Endothelial cell of umbilical vein (primary cell): ENCODE measurements around the gene ABCA10. TPM values are rescaled to one million over a fixed set of nuclear protein-coding genes. Genes with fewer than 3 reads are reported as not detected.

Experiments
- BruUV-seq: library from RNA; stranded (reverse); fragments of 400-500 nt; replicated peaks from 2 replicates; lab custom pipeline; 2021; lab: Mats Ljungman, UMichigan
- CTCF ChIA-PET: fragments of 300-600, 350-600 bp; sonication (Branson Sonifier 250); formaldehyde crosslinking; loops from one replicate; lab custom pipeline; 2021; ENCODE audit warnings: antibody characterized with exemption, inconsistent platforms; lab: Charles Lee
- POLR2A ChIA-PET: fragments of 300-600, 350-600 bp; sonication (Branson Sonifier 250); formaldehyde crosslinking; loops from one replicate; lab custom pipeline; 2021; ENCODE audit warnings: antibody characterized with exemption, inconsistent platforms; lab: Charles Lee
- DNase-seq: peaks from one replicate; pipeline ENCODE4 v3.0.0-alpha.2; 2011; ENCODE audit warnings: low read depth, low spot score
- FAIRE-seq: peaks from 2 replicates; lab custom pipeline; 2011; peaks lifted over from hg19 to GRCh38; lab: Jason Lieb, UNC
- H2AFZ ChIP-seq: 2 replicates; pipeline ENCODE4 v1.6.0; 2012; ENCODE audit warnings: low read depth, low read length, control low read depth, inconsistent platforms
- H3K27ac ChIP-seq: 2 replicates; pipeline ENCODE4 v1.5.1; 2011; ENCODE audit warnings: low read depth, mild to moderate bottlenecking, control low read depth, low read length, moderate library complexity; ENCODE audit not compliant: insufficient read depth
- H3K27me3 ChIP-seq, 2 experiments: 2 replicates each; pipeline versions ENCODE4 v1.6.0 to v1.6.1; 2011; ENCODE audit warnings: low read length in 2 of 2, mixed read lengths in 1 of 2; ENCODE audit not compliant: control insufficient read depth in 2 of 2, insufficient read depth in 2 of 2
- H3K36me3 ChIP-seq, 2 experiments: 2 replicates in 1 of 2; 3 replicates in 1 of 2; pipeline ENCODE4 v1.5.1; 2011; ENCODE audit warnings: low read length in 2 of 2, mild to moderate bottlenecking in 1 of 2, moderate library complexity in 1 of 2; ENCODE audit not compliant: control insufficient read depth in 2 of 2, insufficient read depth in 2 of 2; ENCODE audit errors: extremely low read depth in 1 of 2
- H3K4me1 ChIP-seq: 3 replicates; pipeline ENCODE4 v1.5.1; 2011; ENCODE audit warnings: mild to moderate bottlenecking, low read length; ENCODE audit not compliant: control insufficient read depth, insufficient read depth; ENCODE audit errors: extremely low read depth
- H3K4me2 ChIP-seq: 2 replicates; pipeline ENCODE4 v1.6.1; 2011; ENCODE audit warnings: low read length, control low read depth, mixed read lengths; ENCODE audit not compliant: insufficient read depth
- H3K4me3 ChIP-seq, 3 experiments: fragments of 200-600 bp in 1 of 3; sonication (generic), shearing (Covaris generic) in 1 of 3; replicated peaks in 1 of 3; 2 replicates each; pipeline ENCODE4 v1.5.1; 2011 to 2016; ENCODE audit warnings: control low read depth in 3 of 3, low read length in 3 of 3, mild to moderate bottlenecking in 2 of 3, inconsistent platforms in 1 of 3, low read depth in 1 of 3, moderate library complexity in 1 of 3; ENCODE audit not compliant: insufficient read depth in 1 of 3
- H3K79me2 ChIP-seq: 2 replicates; pipeline ENCODE4 v1.6.0; 2012; ENCODE audit warnings: low read length, inconsistent platforms; ENCODE audit not compliant: control insufficient read depth, insufficient read depth
- H3K9ac ChIP-seq: replicated peaks from 2 replicates; pipeline ENCODE3; 2011; ENCODE audit warnings: low read length, control low read depth; ENCODE audit not compliant: insufficient read depth; ENCODE audit errors: extremely low read depth
- H3K9me1 ChIP-seq: replicated peaks from 3 replicates; pipeline ENCODE4 v1.6.0; 2011; ENCODE audit warnings: mild to moderate bottlenecking, low read length; ENCODE audit not compliant: control insufficient read depth, insufficient read depth; ENCODE audit errors: extremely low read depth
- H3K9me3 ChIP-seq: replicated peaks from 2 replicates; pipeline ENCODE4 v1.5.1; 2012; ENCODE audit warnings: low read length, inconsistent platforms; ENCODE audit not compliant: control insufficient read depth, insufficient read depth
- H4K20me1 ChIP-seq: replicated peaks from 2 replicates; pipeline ENCODE3; 2011; ENCODE audit warnings: mild to moderate bottlenecking, low read length; ENCODE audit not compliant: control insufficient read depth, insufficient read depth; ENCODE audit errors: extremely low read depth
- FOS ChIP-seq: IDR thresholded peaks from 2 replicates; pipeline ENCODE4 v1.6.1; 2011; ENCODE audit warnings: mild to moderate bottlenecking, low read length, moderate library complexity, borderline replicate concordance; ENCODE audit not compliant: insufficient read depth
- GATA2 ChIP-seq: IDR thresholded peaks from 2 replicates; pipeline ENCODE4 v1.7.0; 2011; ENCODE audit warnings: low read depth, mild to moderate bottlenecking, moderate library complexity, mixed read lengths, low read length; ENCODE audit not compliant: insufficient read length, insufficient read depth
- MYC ChIP-seq: IDR thresholded peaks from one replicate; pipeline ENCODE4 v1.6.1; 2011; ENCODE audit warnings: mild to moderate bottlenecking, low read depth, low read length
- dilution Hi-C: fragments of 300-500 bp; cut with MboI; formaldehyde crosslinking; loops from one replicate; pipeline ENCODE4 v1.15.0; 2019; ENCODE audit warnings: low sequenced_read_pairs; ENCODE audit not compliant: extremely low pct_ligation_motif_present
- intact Hi-C: fragments of 100-400 bp; cut with micrococcal nuclease; formaldehyde crosslinking; loops from one replicate; pipeline ENCODE4 v1.10.0; 2022
- microRNA-seq: library from miRNA; unstranded; fragments of <30 nt; microRNA quantifications from one replicate; pipeline ENCODE4 v1.2.0, GENCODE V29; 2021; ENCODE audit warnings: borderline number of aligned reads, borderline replicate concordance
- polyA plus RNA-seq, 4 experiments: library from polyadenylated mRNA; depleted of rRNA in 3 of 4; stranded (reverse) in 3 of 4; unstranded in 1 of 4; fragments of >200 nt; gene quantifications; 2 replicates each; pipeline versions ENCODE4 v1.2.1 to v1.2.3, GENCODE V29; 2011 to 2012; ENCODE audit warnings: missing spikeins in 1 of 4
- small RNA-seq: library from RNA; depleted of rRNA; stranded (forward); fragments of <200 nt; gene quantifications from one replicate; pipeline ENCODE3, GENCODE V24; 2012; ENCODE audit warnings: low replicate concordance, low read depth; ENCODE audit not compliant: insufficient read depth, insufficient read length
- total RNA-seq: library from RNA; stranded (reverse); gene quantifications from 2 replicates; pipeline ENCODE4 v1.2.3, GENCODE V29; 2021
- TF ChIP-seq, protein P1 (sequence below): IDR thresholded peaks from 2 replicates; pipeline ENCODE4 v1.6.1; 2011; ENCODE audit not compliant: insufficient read depth, insufficient read length

Gene ABCA10
- total and polyA plus RNA-seq, 2 donors (not counting 3 experiments of a cell fraction or from before 2014, with no cell fraction given), result 0.22 to 2.1 TPM

DNA sequence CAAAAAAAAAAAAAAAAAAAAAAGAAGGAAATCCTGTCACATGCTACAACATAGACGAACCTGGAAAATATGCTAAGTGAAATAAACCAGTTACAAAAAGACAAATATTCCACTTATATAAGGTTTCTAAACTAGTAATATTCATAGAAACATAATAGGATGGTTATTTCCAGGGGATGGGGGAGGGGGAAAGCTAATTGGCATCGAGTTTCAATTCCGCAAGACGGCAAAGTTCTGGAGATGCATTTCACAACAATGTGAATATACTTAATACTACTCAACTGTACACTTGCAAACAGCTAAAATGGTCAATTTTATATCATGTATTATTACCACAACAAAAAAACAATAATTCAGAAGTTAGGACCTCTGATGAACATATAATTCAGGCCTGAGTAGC, 130.0 kb downstream of the ABCA10 start:
- ChIA-PET CTCF (interaction anchor here (1.4 to 1.6 kb wide), 2 partner anchors 12 to 14 kb away, joined by 3 to 4 read pairs; no protein-coding TSS in a partner anchor), POLR2A (no interaction called here)
- intact Hi-C loops (no loop called here), dilution Hi-C loops (no loop called here)
- no peaks in the 10 kb centered on the region for H4K20me1 ChIP-seq
- H3K9me3 ChIP-seq, result no peaks in the 10 kb centered on the region
- H2AFZ ChIP-seq, result no peak overlapping the region
- no peaks in the 10 kb centered on the region for H3K79me2 ChIP-seq
- H3K27ac ChIP-seq, result no peak overlapping the region
- DNase-seq (no peak), FAIRE-seq (no peak)
- H3K27me3 ChIP-seq, result no peaks in the 10 kb centered on the region
- BruUV-seq, result no TSS peak
- no peak overlapping the region for H3K4me2 ChIP-seq
- peaks cover 0 to 8% of the 10 kb centered on the region in 2 experiments for H3K36me3 ChIP-seq
- H3K4me3 ChIP-seq, result no peak overlapping the region
- no peaks in the 10 kb centered on the region for H3K4me1 ChIP-seq
- H3K9ac ChIP-seq, result no peak overlapping the region
- TF ChIP-seq MYC (no peak), GATA2 (no peak), FOS (no peak)
- TF ChIP-seq, protein P1, sequence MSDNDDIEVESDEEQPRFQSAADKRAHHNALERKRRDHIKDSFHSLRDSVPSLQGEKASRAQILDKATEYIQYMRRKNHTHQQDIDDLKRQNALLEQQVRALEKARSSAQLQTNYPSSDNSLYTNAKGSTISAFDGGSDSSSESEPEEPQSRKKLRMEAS, result no peak
- H3K9me1 ChIP-seq, result no peaks in the 10 kb centered on the region

Small RNAs within 50 kb of the gene (microRNA-seq; reads per million reads assigned to microRNA genes)
- gene MIR4524A (not detected), gene MIR4524B (not detected)

Small RNAs within 50 kb of the gene (small RNA-seq; reads per million reads assigned to genes)
- gene MIR4524B, result not detected

Other genes starting within 250 kb of the ABCA10 start
- 2.0 and 2.7 TPM in 2 replicates for gene ABCA9, start 167.9 kb downstream of the ABCA10 start, total RNA-seq
- gene ABCA9, start 167.9 kb downstream of the ABCA10 start, polyA plus RNA-seq, result 1.9 and 7.7 TPM in 2 replicates
- gene ABCA6, start 86.9 kb downstream of the ABCA10 start, total RNA-seq, result 16.8 and 30.5 TPM in 2 replicates
- gene ABCA6, start 86.9 kb downstream of the ABCA10 start, polyA plus RNA-seq, result 8.2 and 11.3 TPM in 2 replicates
- gene ABCA5, start 98.3 kb upstream of the ABCA10 start, total RNA-seq, result 23.2 and 25.4 TPM in 2 replicates
- gene ABCA5, start 98.3 kb upstream of the ABCA10 start, polyA plus RNA-seq, result 6.9 and 9.3 TPM in 2 replicates
- gene MAP2K6, start 185.9 kb upstream of the ABCA10 start, total RNA-seq, result 11.4 and 13.9 TPM in 2 replicates
- gene MAP2K6, start 185.9 kb upstream of the ABCA10 start, polyA plus RNA-seq, result 3.9 and 5.9 TPM in 2 replicates